Keratinocyte (primary cell): ENCODE measurements around the gene FHDC1.

Experiments
- CTCF ChIP-seq, 3 experiments: IDR thresholded peaks in 1 of 3; conservative IDR thresholded peaks in 1 of 3; optimal IDR thresholded peaks in 1 of 3; 2 replicates in 2 of 3; 3 replicates in 1 of 3; pipeline versions ENCODE3 to v1.5.1; 2011; ENCODE audit warnings: low read length in 3 of 3, mild to moderate bottlenecking in 3 of 3, moderate library complexity in 2 of 3, control low read depth in 1 of 3, inconsistent platforms in 1 of 3; ENCODE audit not compliant: insufficient read depth in 2 of 3; ENCODE audit errors: extremely low read depth in 1 of 3
- EZH2 ChIP-seq: IDR thresholded peaks from one replicate; pipeline ENCODE4 v1.6.1; 2012; ENCODE audit warnings: inconsistent platforms, mild to moderate bottlenecking, low read length, moderate library complexity

- TF ChIP-seq CTCF (optimal IDR thresholded peaks at IDR 0.05 in 1 of 3, IDR thresholded peaks at IDR 0.05 in 1 of 3, conservative IDR thresholded peaks at IDR 0.05 in 1 of 3; ENCODE audit: extremely low read depth in 1 of 3, insufficient read depth in 2 of 3, low read length in 3 of 3) (no peak), EZH2 (no peak)
These were observed 88.3 kb downstream of the FHDC1 start for GRCh38 chr4:153024466-153024865.
